WTC11 (cell line): ENCODE measurements around the gene ARHGAP42. TPM values are rescaled to one million over a fixed set of nuclear protein-coding genes. Genes with fewer than 3 reads are reported as not detected.

Source experiments
- ATAC-seq: fragments of 200-7000 bp; cut with Tn5 transposase; 2 replicates; pipeline ENCODE4 v1.10.0; 2021; ENCODE audit warnings: mild to moderate bottlenecking, moderate library complexity
- CTCF ChIA-PET: fragments of 300-600 bp; sonication (Branson Sonifier 250); formaldehyde crosslinking; loops from one replicate; lab custom pipeline; 2021; ENCODE audit warnings: antibody characterized with exemption; lab: Charles Lee
- POLR2A ChIA-PET: fragments of 350-600 bp; sonication (Branson Sonifier 250); formaldehyde crosslinking; loops from one replicate; lab custom pipeline; 2021; ENCODE audit warnings: antibody characterized with exemption; lab: Charles Lee
- DNase-seq: peaks from one replicate; pipeline ENCODE4 v3.0.0; 2021; ENCODE audit warnings: low spot score
- H3K27ac Mint-ChIP-seq: 2 replicates; pipeline ENCODE4 v1.8.0; 2021; ENCODE audit warnings: mixed read lengths
- H3K27me3 Mint-ChIP-seq: 2 replicates; pipeline ENCODE4 v1.8.0; 2021; ENCODE audit warnings: low read depth, mild to moderate bottlenecking, moderate library complexity, mixed read lengths
- H3K36me3 Mint-ChIP-seq: 2 replicates; pipeline ENCODE4 v1.8.0; 2021; ENCODE audit warnings: mixed read lengths
- H3K4me1 Mint-ChIP-seq: 2 replicates; pipeline ENCODE4 v1.8.0; 2022; ENCODE audit warnings: mixed read lengths
- H3K4me3 Mint-ChIP-seq: 2 replicates; pipeline ENCODE4 v1.8.0; 2021; ENCODE audit warnings: mild to moderate bottlenecking, moderate library complexity, mixed read lengths
- H3K9me3 Mint-ChIP-seq: 2 replicates; pipeline ENCODE4 v1.8.0; 2021; ENCODE audit warnings: mixed read lengths
- ATF1 ChIP-seq: sonication (generic); formaldehyde crosslinking; IDR thresholded peaks from 2 replicates; pipeline ENCODE4 v1.8.1; 2023; ENCODE audit warnings: mild to moderate bottlenecking, moderate library complexity, missing genetic modification reagents
- E2F1 ChIP-seq: sonication (generic); formaldehyde crosslinking; IDR thresholded peaks from 2 replicates; pipeline ENCODE4 v1.8.0; 2022; ENCODE audit warnings: mild to moderate bottlenecking, missing genetic modification reagents
- E2F4 ChIP-seq: sonication (generic); formaldehyde crosslinking; IDR thresholded peaks from 2 replicates; pipeline ENCODE4 v1.8.1; 2022; ENCODE audit warnings: low read depth, mild to moderate bottlenecking, moderate library complexity, missing genetic modification reagents, borderline replicate concordance
- E2F5 ChIP-seq: sonication (generic); formaldehyde crosslinking; IDR thresholded peaks from 2 replicates; pipeline ENCODE4 v1.8.1; 2022; ENCODE audit warnings: mild to moderate bottlenecking, moderate library complexity, missing genetic modification reagents
- ELF4 ChIP-seq: sonication (generic); formaldehyde crosslinking; IDR thresholded peaks from 2 replicates; pipeline ENCODE4 v1.8.1; 2022; ENCODE audit warnings: low read depth, mild to moderate bottlenecking, moderate library complexity, missing genetic modification reagents
- EMX1 ChIP-seq: fragments of 250-450 bp; sonication (Bioruptor Pico); IDR thresholded peaks from 2 replicates; pipeline ENCODE4 v1.8.0; 2021; ENCODE audit warnings: mild to moderate bottlenecking
- FOXK1 ChIP-seq: sonication (generic); formaldehyde crosslinking; IDR thresholded peaks from 2 replicates; pipeline ENCODE4 v1.8.0; 2022; ENCODE audit warnings: mild to moderate bottlenecking, moderate library complexity, missing genetic modification reagents
- FOXP1 ChIP-seq: sonication (generic); formaldehyde crosslinking; IDR thresholded peaks from 2 replicates; pipeline ENCODE4 v1.8.0; 2022; ENCODE audit warnings: missing genetic modification reagents, mild to moderate bottlenecking, moderate library complexity, borderline replicate concordance
- HMGA2 ChIP-seq: fragments of 250-450 bp; sonication (Bioruptor Pico); IDR thresholded peaks from 2 replicates; pipeline ENCODE4 v1.4.0; 2021; ENCODE audit warnings: mild to moderate bottlenecking, moderate library complexity
- IRF1 ChIP-seq: sonication (generic); formaldehyde crosslinking; IDR thresholded peaks from 2 replicates; pipeline ENCODE4 v1.8.0; 2023; ENCODE audit warnings: missing genetic modification reagents
- OVOL2 ChIP-seq: fragments of 250-450 bp; sonication (Bioruptor Pico); IDR thresholded peaks from 2 replicates; pipeline ENCODE4 v1.9.0; 2021; ENCODE audit warnings: mild to moderate bottlenecking, borderline replicate concordance
- SMAD3 ChIP-seq: sonication (generic); formaldehyde crosslinking; IDR thresholded peaks from 2 replicates; pipeline ENCODE4 v1.8.0; 2022; ENCODE audit warnings: missing genetic modification reagents, mild to moderate bottlenecking, borderline replicate concordance
- TCF7 ChIP-seq: sonication (generic); formaldehyde crosslinking; IDR thresholded peaks from 2 replicates; pipeline ENCODE4 v1.8.0; 2022; ENCODE audit warnings: mild to moderate bottlenecking, low read depth, missing genetic modification reagents, moderate library complexity
- ZNF232 ChIP-seq: sonication (generic); formaldehyde crosslinking; IDR thresholded peaks from 2 replicates; pipeline ENCODE4 v1.8.0; 2022; ENCODE audit warnings: mild to moderate bottlenecking, missing genetic modification reagents
- ZNF423 ChIP-seq: fragments of 250-450 bp; sonication (Bioruptor Pico); IDR thresholded peaks from 2 replicates; pipeline ENCODE4 v2.1.2; 2022; ENCODE audit warnings: mild to moderate bottlenecking, moderate library complexity
- ZNF671 ChIP-seq: fragments of 250-450 bp; sonication (Bioruptor Pico); IDR thresholded peaks from 2 replicates; pipeline ENCODE4 v1.8.0; 2021; ENCODE audit warnings: mild to moderate bottlenecking
- total RNA-seq: library from RNA; stranded (reverse); gene quantifications from 3 replicates; pipeline ENCODE4 v1.2.3, GENCODE V29; 2021
- TF ChIP-seq, protein P1 (sequence below): sonication (generic); formaldehyde crosslinking; IDR thresholded peaks from 2 replicates; pipeline ENCODE4 v1.8.1; 2022; ENCODE audit warnings: missing genetic modification reagents, borderline replicate concordance
- TF ChIP-seq, protein P2 (sequence below): sonication (generic); formaldehyde crosslinking; IDR thresholded peaks from 2 replicates; pipeline ENCODE4 v1.8.0; 2022; ENCODE audit warnings: mild to moderate bottlenecking, missing genetic modification reagents
- TF ChIP-seq, protein P3 (sequence below): sonication (generic); formaldehyde crosslinking; IDR thresholded peaks from 2 replicates; pipeline ENCODE4 v1.8.1; 2023; ENCODE audit warnings: mild to moderate bottlenecking, missing genetic modification reagents, moderate library complexity
- TF ChIP-seq, protein P4 (sequence below): fragments of 200-600 bp; IDR thresholded peaks from 2 replicates; pipeline ENCODE4 v1.8.0; 2022; ENCODE audit warnings: antibody characterized with exemption

The ARHGAP42 gene
- total RNA-seq, 1 experiment from 2014 or later: 32.5 TPM

- TF ChIP-seq, protein P1, sequence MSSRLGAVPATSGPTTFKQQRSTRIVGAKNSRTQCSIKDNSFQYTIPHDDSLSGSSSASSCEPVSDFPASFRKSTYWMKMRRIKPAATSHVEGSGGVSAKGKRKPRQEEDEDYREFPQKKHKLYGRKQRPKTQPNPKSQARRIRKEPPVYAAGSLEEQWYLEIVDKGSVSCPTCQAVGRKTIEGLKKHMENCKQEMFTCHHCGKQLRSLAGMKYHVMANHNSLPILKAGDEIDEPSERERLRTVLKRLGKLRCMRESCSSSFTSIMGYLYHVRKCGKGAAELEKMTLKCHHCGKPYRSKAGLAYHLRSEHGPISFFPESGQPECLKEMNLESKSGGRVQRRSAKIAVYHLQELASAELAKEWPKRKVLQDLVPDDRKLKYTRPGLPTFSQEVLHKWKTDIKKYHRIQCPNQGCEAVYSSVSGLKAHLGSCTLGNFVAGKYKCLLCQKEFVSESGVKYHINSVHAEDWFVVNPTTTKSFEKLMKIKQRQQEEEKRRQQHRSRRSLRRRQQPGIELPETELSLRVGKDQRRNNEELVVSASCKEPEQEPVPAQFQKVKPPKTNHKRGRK (CRISPR knock-in tag): no peak
- no peak for TF ChIP-seq ZNF423 (CRISPR knock-in tag)
- TF ChIP-seq, protein P2, sequence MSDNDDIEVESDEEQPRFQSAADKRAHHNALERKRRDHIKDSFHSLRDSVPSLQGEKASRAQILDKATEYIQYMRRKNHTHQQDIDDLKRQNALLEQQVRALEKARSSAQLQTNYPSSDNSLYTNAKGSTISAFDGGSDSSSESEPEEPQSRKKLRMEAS: no peak
Observed at GRCh38 chr11:100752371-100753171, 65.5 kb downstream of the ARHGAP42 start (continued).

DNA sequence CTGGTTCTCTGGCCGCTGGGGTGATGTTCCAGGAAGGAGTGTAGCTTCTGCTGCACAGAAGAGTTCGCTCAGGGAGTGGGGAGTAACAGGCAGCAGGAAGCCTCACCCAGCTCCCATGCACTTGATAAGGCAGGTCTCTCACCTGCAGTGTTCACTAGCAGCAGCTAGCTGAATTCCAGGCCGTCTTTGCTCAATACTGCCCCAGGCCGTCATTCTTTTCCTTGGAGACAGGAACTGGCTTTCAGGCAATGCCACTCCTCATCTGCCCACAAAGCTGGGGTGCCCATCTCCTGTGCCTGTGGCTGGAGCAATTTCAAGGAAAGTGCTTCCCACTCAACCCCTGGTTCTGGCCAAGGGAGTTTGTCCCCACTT, 66.1 kb downstream of the ARHGAP42 start:
- ChIA-PET CTCF (interaction anchor here (0.8 to 1.8 kb wide), 13 partner anchors 9 to 124 kb away, joined by 3 to 9 read pairs (median 4); partner anchors contain the start of gene ARHGAP42), POLR2A (interaction anchor here (0.9 kb wide), 1 partner anchor 60 kb away, joined by 5 read pairs; no protein-coding TSS in a partner anchor)
- Mint-ChIP-seq H3K36me3 (peaks cover 20% of the 10 kb centered on the region), H3K27ac (peak overlapping the region; percentile 91), H3K9me3 (peaks cover 20% of the 10 kb centered on the region), H3K27me3 (peaks cover 6% of the 10 kb centered on the region), H3K4me3 (no peak overlapping the region), H3K4me1 (peaks cover 42% of the 10 kb centered on the region)
- TF ChIP-seq OVOL2 (CRISPR knock-in tag): no peak
- TF ChIP-seq, protein P3, sequence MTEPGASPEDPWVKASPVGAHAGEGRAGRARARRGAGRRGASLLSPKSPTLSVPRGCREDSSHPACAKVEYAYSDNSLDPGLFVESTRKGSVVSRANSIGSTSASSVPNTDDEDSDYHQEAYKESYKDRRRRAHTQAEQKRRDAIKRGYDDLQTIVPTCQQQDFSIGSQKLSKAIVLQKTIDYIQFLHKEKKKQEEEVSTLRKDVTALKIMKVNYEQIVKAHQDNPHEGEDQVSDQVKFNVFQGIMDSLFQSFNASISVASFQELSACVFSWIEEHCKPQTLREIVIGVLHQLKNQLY (CRISPR knock-in tag): no peak
- TF ChIP-seq ELF4: no peak
- no peak for TF ChIP-seq E2F5
- no peak for TF ChIP-seq FOXK1
- DNase-seq (peak; percentile 56), ATAC-seq (peak; percentile 90)

DNA sequence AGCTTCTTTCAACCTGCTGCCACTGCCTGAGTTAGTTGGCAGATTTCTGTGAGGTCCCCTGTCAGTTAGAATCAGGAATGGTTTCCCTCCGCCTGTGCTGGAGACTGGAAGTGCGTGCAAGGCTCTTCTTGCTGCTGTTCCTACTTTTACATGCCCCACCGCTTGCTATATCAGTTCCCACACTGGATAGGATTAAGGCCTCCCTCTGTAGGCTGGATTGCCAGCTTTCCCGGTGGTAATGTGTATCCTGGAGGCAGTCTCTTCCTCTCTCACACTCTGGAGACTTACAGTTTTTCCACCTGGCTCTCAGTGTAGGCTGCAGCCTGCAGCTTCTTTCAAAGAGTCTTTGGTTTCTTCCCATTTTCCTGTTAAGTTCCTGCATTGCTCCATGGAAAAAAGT, 66.5 kb downstream of the ARHGAP42 start:
- no peak overlapping the region for H3K4me3 Mint-ChIP-seq
- ATAC-seq (peak; percentile 80), DNase-seq (peak; percentile 19)
- H3K27ac Mint-ChIP-seq: peak overlapping the region; percentile 91
- peaks cover 6% of the 10 kb centered on the region for H3K27me3 Mint-ChIP-seq
- CTCF ChIA-PET: interaction anchor here (0.8 to 1.8 kb wide), 13 partner anchors 8 to 123 kb away, joined by 3 to 9 read pairs (median 4); partner anchors contain the start of gene ARHGAP42
- H3K4me1 Mint-ChIP-seq: peaks cover 39% of the 10 kb centered on the region
- H3K9me3 Mint-ChIP-seq: peaks cover 20% of the 10 kb centered on the region
- POLR2A ChIA-PET: interaction anchor here (0.9 kb wide), 1 partner anchor 60 kb away, joined by 5 read pairs; no protein-coding TSS in a partner anchor
- H3K36me3 Mint-ChIP-seq: peaks cover 20% of the 10 kb centered on the region
- TF ChIP-seq ATF1 (CRISPR knock-in tag) (no peak), EMX1 (no peak), TCF7 (CRISPR knock-in tag) (no peak), SMAD3 (CRISPR knock-in tag) (no peak), ZNF671 (no peak), FOXP1 (no peak), E2F1 (CRISPR knock-in tag) (no peak), ZNF232 (CRISPR knock-in tag) (no peak), IRF1 (CRISPR knock-in tag) (no peak), HMGA2 (CRISPR knock-in tag) (no peak), E2F4 (CRISPR knock-in tag) (no peak)
- TF ChIP-seq, protein P2: no peak
- TF ChIP-seq, protein P4, sequence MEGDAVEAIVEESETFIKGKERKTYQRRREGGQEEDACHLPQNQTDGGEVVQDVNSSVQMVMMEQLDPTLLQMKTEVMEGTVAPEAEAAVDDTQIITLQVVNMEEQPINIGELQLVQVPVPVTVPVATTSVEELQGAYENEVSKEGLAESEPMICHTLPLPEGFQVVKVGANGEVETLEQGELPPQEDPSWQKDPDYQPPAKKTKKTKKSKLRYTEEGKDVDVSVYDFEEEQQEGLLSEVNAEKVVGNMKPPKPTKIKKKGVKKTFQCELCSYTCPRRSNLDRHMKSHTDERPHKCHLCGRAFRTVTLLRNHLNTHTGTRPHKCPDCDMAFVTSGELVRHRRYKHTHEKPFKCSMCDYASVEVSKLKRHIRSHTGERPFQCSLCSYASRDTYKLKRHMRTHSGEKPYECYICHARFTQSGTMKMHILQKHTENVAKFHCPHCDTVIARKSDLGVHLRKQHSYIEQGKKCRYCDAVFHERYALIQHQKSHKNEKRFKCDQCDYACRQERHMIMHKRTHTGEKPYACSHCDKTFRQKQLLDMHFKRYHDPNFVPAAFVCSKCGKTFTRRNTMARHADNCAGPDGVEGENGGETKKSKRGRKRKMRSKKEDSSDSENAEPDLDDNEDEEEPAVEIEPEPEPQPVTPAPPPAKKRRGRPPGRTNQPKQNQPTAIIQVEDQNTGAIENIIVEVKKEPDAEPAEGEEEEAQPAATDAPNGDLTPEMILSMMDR: no peak
- TF ChIP-seq, protein P3 (CRISPR knock-in tag): no peak
